Inferior parietal cortex (tissue), 1 donor: ENCODE data around the gene ZBTB42.
A peak's percentile ranks its signal among the peaks of the same experiment; 100 is the strongest.

Experiments
- DNase-seq: peaks from one replicate; pipeline ENCODE4 v3.0.0-alpha.2; 2016; ENCODE audit errors: extremely low spot score

ZBTB42 gene

DNA sequence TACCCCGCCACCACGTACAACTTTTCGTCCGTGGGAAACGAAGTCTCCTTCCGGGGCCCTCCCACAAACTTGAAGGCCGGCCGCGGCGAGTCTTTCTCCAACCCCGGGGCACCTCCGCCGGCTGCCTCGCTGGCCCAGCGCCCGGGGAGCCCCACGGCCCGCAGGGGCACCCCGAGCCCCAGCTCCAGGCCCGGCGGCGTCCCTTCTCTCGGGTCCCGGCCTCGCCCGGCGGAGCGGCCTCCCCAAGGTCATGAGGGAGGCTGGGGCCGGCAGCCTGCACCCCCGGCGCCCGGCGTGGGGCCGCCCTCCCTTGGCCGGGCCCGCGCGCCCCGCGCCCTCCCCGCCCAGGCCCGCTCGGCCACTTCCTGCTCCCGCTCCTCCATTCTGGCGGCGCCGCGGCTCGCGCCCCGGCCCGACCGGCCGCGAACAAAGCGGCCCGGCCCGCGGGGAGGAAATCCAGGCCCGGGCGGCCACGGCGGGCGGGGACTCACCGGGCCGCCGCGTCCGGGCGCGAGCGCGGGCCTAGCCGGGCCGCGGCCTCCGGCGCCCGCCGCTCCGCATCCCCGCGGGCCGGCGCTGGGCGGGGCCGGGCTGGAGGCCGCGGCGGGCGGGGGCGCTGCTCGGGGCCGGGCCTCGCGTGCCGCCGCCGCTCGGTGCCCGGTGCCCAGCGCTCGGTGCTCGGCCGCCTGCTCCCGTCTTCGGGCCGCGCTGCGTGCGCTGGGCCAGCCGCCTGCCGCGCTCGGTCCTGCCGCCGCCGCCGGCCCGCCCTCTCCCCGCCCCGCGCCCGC, 5.7 kb upstream of the ZBTB42 start, which contains the start of gene AKT1:
AKT1 (minus strand) TSS at position 756 of the 788 bp plus-strand sequence. CDS start 3,105 bp downstream, outside the sequence.
- DNase-seq = no peak

DNA sequence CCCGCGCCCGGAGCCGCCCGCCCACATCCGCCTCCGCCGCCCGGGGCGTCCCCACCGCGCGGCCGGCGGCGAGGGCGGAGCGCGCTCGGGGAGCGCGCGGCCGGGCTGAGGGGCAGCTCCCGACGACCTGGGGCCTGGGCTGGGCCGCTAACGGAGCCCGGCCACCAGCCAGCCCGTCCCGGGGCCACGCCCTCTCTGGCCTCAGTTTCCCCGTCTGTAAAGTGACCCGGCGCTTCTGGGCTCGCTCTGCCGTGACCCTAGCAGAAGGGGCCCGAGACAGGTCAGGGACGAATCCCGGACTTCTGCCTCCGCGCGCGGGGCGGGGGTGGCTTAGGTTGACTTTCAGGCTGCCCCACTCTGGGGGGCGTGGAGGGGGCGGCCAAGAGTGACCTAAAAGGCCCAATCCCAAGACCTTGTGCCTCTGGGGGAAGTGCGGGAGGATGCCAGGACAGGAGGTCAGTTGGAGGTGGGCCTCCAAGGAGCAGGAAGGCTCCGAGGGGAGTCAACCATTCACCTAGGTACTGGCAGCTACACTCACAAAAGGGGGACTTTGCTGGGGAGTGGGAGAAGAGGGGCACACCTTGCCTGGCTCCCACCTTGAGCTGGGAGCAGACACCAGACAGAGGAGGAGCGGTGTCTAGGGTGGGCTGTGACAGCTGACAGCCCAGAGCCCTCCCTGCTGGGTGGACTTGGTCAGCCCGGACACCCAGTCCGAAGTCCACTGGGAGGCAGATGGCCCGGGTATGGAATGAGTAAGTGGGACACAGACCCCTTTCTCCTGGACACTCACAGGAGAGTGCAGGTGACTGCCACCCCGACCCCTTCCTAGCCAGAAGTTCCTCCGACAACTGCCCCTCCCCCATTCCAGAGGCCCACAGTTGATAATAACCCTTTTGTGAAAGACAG, 4.9 kb upstream of the ZBTB42 start:
- no peak for DNase-seq

DNA sequence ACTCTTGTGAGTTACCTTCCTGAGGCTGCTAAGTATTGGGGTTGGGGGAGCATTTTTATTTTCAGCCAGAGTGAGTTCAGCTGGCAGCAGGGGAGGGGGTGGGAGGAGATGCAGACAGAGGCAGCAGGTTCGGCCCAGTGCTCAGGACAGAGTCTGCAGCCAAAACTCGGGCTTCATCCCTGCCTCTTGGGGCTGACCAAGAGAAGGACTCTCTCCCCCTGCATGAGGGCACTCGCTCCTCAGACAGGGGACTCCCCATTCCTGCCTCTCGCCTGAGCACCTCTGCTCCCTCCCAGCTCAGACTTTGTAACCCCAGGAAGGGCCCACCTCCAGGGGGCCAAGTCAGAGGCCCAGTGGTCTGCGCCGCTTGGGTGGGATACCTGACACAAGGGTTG, 4.2 kb upstream of the ZBTB42 start:
- no peak for DNase-seq

DNA sequence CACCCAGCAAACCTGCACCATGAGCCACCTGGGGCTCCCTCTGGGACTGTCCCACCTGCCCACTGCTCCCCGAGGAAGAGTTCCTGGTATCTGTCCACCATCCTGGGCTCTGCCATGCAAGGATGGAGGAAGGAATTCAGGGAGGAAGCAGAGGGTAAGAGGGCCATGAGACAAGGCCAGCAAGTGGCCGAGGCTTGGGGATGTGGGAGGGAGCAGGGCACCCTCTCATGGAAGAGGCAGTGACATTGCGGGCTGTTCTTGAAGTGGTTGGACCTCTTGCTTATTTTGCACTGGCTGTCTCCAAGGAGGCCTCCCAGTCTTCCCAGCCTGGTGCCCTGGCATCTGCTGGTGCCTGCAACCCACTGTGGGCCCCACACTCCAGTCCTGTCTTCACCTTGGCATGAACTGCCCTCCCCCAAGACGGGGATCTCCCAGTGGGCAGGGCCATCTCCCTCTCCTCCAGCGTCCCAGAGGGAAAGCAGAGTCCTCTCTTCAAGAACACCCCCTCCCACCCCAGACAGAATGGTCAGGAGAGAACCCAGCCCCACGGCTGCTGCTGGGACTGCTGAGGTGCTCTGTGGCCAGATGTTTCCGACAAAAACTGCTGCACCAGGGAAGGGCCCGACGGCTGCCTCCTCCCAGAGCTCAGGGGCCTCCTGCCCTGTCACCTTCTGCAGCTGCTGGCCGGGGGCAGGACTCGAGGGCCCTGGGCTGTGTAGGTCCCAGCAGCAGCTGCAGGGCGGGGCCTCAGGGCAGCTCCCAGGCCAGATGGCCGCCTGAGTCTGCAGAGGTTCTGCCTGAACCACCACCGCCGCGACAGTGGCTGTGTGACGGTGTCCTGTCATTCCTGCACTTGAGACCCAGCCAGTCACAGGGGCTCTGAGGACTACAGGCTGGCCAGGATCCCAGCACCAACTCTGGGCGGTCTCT, 3.5 kb upstream of the ZBTB42 start:
- no peak for DNase-seq

DNA sequence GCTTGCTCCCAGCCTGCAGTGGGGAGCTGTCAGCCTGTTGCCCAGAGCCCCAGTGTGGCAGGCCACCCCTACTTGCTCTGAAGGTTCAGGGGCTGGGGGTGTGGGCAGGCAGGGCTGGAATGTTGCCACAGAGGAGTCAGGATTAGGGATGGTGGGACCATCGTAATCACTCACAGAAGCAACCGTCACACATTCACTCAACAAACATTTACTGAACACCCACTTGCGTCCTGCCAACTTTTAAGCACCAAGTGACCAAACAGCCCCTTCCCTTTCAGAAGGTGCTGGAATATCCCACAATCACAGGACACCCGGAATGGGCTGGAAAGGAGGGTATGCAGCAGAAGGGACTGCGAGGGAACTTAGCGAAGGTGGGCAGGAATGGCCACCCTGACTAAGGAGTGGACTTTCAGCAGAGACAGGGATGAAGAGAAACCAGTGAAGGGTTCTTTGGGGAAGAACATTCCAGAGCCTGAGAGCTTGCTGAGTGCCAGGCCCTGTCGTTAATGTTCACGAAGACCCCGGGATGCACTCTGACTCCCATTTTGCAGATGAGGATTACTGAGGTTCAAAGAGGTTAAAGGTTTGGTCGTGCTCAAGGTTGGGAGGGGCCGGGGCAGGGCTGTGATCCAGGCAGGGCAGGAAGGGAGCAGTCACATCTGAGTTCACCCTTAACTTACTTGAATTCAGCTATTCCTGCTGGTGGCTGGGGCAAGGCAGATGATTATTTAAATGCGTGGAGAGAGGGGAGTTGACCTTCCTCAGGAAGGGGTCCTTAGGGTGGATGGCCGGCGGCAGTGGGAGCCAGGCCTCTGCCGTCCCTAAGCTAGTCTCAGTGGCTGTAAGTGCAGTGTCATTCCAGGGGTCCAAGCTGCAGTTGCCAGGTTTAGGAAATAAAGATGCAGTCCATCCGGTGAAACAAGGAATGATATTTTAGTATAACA, 2.3 kb upstream of the ZBTB42 start:
- DNase-seq = no peak

DNA sequence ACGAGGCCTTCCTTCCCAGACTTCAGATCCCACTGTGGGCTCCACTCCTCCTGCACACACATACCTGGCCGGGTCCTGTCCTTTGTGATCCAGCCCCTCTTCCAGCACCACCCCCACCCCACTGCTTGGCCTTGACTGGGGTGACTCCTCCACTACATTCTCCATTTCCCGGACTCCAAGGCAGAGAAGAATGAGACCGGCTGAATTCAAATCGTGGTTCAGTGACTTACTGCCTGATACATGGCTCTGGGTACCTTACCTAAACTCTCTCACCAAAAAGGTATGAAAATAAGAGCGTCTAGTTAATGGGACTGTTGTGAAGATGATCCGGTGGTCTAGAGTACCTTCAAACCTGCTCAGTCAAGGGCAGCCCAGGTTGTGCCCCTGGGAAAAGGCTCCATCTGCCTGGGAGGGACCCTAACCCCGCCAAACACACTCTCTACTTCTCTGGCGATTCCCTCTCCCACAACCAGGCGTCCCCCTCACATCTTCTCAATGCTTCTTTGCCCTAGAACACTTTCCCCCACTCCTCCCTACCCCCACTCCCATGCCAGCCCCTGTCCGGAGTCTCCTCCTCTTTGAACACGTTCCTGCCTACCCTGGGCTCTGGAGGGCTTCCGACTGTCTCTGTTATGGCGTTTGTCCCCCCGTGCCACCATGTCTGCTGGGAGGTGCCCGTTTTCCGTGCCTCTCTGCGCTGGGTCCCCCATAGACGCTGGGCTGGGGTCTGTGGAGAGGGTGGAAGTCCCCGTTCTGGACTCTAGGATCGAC, 1.5 kb upstream of the ZBTB42 start:
- no peak for DNase-seq

DNA sequence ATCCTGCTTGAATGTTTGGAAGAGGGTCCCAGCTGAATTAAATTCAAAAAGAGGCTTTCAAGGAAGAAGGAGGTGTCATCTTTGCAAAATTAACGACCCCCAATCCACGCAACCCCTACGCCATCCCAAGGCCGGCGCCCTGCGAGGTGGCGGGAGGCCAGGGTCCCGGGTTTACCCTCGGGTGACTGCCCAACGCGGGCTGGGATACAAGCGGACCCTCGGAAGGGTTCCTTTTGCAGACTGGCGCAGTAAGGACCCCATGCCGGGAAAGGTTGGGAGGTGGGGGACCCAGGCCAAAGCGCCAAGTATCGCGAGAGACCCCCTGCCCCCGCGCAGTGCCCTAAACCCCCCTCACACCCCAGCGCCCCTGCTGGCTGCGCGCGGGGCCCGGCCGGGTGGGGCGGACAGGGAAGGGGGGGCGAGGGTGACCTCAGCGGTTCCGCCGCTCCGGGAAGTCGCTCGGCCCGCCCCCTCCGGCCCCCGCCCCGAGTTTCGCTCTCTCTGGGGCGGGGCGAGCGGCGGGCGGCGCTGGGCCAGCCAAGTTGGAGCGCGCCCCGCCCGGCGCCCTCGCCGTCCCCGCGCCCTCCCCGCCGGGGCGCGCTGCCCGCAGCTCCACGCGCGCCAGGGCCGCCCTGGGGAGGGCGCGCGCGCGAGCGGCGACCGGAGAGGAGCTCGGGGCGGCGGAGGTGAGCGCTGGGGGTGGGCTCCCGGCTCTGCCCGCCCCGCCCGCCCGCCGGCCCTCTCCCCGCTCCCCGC, 708 bp upstream of the ZBTB42 start:
- DNase-seq = peak; percentile 20

DNA sequence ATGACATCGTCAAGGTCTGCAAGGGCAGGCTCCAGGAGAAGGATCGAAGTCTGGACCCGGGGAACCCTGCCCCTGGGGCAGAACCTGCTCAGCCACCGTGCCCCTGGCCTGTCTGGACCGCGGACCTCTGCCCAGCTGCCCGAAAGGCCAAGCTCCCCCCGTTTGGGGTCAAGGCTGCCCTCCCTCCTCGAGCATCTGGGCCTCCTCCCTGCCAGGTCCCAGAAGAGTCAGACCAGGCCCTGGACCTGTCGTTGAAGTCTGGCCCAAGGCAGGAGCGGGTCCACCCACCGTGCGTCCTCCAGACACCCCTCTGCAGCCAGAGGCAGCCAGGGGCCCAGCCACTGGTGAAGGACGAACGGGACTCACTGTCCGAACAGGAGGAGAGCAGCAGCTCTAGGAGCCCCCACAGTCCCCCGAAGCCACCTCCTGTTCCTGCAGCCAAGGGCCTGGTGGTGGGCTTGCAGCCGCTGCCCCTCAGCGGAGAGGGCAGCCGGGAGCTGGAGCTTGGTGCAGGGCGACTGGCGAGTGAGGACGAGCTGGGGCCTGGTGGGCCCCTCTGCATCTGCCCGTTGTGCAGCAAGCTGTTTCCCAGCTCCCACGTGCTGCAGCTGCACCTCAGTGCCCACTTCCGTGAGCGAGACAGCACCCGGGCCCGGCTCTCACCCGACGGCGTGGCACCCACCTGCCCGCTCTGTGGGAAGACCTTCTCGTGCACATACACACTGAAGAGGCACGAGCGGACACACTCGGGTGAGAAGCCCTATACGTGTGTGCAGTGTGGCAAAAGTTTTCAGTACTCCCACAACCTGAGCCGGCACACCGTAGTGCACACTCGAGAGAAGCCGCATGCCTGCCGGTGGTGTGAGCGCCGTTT, 856 bp downstream of the ZBTB42 start:
- DNase-seq = no peak

DNA sequence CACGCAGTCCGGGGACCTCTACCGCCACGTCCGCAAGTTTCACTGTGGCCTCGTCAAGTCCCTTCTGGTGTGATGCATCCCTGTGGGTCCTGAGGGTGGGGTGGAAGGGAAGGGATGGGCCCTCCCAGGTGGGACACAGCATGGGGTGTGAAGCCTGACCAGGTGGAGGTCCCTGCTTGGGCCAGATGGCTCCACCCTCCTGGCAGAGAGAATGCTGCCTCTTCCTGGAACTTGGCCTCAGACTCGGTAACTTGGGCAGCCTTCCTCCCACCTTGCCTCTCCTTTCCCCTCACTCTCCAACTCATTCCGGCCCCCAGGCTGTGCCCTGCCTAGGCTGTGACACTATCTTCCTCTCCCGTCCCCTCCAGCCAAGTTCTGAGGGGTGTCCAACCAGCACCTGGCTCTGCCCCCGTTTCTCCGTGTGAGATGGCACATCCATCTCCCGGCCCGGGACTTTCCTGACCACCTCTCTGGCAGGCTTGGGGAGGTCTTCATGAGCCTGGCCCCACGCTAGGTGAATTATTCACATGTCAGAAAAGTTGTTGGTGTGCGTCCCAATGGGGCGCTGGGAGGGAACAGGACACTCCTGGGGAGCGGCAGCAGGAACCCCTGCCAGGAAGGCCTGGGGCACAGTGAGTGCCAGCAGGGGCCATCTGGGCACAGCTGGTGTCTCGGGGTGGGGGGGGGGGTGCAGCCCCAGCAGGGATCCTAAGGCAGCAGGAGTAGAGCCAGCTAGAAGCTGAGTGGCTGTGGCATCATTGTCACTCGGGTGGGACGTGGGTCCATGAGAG, 1.7 kb downstream of the ZBTB42 start:
- no peak for DNase-seq

DNA sequence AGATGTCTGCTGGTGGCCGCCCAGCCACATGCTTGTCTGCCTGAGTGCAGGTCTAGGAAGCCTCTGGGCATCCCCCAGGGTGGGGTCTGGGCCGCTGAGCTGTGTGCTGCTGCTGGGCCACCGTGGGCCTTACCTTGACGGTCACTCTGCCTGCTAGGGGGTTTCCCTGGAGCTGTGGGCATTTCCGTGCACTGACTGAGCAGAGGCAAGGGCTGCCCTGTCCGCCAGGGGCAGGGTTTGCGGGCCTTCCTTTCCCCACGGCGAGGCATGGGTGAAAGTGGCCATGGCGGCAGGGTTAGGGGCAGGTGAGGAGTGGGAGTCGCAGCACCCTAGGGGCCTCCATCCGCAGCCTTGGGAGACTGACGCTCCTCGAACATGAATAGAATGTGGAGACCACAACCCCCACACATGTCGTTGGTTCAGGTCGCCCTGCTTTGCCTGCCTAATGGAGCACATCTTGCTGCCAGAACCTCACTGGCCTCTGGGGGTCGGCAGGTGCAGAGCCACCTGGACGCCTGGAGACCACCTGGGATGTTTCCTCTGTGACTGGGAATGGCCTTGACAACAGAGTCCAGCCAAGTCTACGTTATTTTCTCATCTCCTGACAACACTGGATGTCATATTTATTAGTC, 2.5 kb downstream of the ZBTB42 start:
- no peak for DNase-seq

DNA sequence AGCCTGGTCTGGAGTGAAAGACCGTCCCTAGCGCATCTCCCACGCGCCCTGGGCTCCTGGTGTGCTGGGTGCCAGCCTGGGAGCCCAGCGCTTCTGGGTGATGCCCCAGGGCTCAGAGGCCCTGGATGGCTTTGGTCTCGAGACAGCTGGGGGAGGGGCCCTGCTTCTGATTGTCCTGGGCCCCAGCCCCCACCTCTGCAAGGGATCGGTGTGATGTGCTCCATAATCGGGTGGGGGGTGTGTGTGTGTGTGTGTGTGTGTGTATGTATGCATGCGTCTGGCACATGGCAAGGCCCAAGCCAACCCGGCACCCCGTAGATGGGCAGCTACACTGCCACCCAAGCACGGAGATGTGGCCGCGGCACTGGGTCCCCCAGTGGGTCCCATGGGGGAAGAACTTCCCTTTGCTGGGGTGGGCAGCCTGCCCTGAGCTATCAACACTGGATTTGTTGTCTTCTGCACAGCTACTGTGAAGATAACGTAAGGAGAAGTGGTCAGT, 3.1 kb downstream of the ZBTB42 start:
- DNase-seq = no peak

DNA sequence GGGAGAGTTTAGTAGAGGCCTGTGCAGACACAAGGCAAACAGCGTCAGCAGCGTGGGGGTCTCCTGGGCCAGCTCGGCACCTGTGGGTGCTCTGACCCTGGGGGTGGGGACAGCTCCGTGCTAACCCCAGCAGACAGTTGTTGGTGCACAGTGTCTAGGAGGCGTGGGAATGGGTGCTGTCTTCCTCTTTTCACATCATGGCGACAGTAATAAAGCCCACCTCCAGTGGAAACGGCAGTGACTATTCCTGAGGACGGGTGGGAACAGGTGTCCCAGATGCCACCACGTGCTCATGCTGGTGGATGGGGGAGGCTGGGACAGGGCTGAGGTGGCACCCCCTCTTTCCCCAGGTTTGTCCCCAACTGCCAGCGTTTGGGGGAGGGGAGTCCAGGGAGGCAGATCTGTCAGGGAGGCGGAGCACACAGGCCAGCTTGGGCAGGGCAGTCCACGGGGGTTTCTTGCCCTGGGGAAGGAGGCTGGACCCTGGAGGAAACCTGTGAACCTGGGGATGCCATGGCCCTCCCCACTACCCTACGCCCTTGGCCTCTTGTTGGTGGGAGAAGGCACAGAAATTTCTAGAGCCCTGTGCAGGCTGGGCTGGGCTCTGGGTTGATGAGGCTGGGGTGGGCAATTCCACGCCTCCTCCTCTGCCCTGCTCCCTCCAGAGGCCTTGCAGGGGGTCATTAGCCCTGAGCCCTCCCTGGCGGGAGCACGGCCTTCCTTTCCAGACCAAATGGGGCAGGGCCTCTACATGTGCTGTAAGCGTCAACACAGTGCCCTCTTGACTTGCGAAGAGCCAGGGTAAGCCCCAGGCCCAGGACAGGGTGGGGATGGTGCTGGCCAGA, 3.8 kb downstream of the ZBTB42 start:
- no peak for DNase-seq

DNA sequence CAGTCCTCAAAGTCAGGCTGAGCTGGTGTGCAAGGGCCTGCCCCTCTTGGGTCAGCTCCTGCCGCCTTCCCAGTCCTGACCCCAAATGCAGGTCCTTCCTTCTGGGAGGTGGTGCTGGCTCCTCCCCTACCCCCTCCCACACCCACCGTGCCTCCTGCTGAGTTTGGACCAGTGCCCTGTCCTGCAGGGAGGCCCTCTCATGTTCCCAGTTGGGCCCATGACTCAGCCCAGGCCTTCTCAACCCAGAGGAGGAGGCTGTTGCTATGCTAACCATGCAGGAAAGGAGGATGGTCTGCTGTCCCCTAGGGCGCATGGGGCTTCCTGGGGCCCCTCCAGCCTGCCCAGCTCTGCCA, 4.4 kb downstream of the ZBTB42 start:
- no peak for DNase-seq

DNA sequence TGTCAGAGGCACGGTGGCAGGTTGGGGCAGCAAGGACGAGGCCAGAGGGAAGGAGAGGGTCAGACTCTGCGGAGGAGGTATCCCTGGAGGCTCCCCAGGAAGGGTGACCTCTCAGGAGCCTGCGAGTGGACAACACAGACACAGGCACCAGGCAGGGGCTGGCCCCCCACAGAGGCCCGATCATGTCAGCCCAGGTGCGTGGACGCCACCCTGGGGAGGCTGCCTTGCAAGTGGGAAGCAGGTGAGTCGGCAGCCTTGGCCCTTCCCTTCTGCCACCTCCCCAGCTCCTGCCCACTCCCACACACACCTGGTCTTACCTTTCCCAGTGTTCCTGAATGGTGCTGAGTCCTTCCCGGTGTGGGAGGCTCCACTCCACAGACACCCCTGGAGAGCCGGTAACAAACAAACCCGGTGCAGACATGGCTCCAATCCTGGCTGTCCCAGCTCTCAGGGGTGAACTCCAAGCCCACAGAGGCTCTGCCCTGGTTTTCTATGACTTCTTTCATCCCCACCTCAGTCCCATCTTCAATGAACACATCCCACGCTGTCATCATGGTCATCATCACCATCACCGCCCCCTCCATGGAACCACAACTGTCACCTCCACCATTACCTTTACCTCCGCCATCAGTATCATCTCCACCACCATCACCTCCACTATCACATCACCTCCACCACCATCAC, 5.2 kb downstream of the ZBTB42 start:
- DNase-seq = no peak
